Measurements from ENCODE around the gene KAT2B.

- no peak for TF ChIP-seq ZNF274 (IDR thresholded peaks at IDR 0.05; ENCODE audit: borderline replicate concordance, extremely low read depth, low read length)
- TF ChIP-seq CHD2 (IDR thresholded peaks at IDR 0.05; ENCODE audit: low read length), result no peak
- no peak for TF ChIP-seq POLR2A (IDR thresholded peaks at IDR 0.05; ENCODE audit: control extremely low read depth in 1 of 2, low read depth in 2 of 2, low read length in 2 of 2)
- TF ChIP-seq BRCA1 (IDR thresholded peaks at IDR 0.05; ENCODE audit: low read depth, low read length), result no peak
- TF ChIP-seq RBBP5 (IDR thresholded peaks at IDR 0.05; ENCODE audit: borderline replicate concordance, low read depth, low read length), result no peak
- no peak for TF ChIP-seq CTCF (IDR thresholded peaks at IDR 0.05; ENCODE audit: control extremely low read depth in 1 of 3, insufficient read depth in 1 of 3, low read depth in 1 of 3, low read length in 3 of 3)
- no peak for TF ChIP-seq EZH2 (IDR thresholded peaks at IDR 0.05; ENCODE audit: low read depth, low read length, severe bottlenecking)
- TF ChIP-seq FOSL1 (IDR thresholded peaks at IDR 0.05; ENCODE audit: insufficient read depth, low read depth, low read length), result no peak
- no peak for TF ChIP-seq POLR2AphosphoS5 (IDR thresholded peaks at IDR 0.05; ENCODE audit: low read depth, low read length)
These were observed 38.3 kb upstream of the KAT2B start for GRCh38 chr3:20001932-20002331.
